Keratinocyte (primary cell): Measurements from ENCODE around the gene CKS1B. TPM values are rescaled to one million over a fixed set of nuclear protein-coding genes. Genes with fewer than 3 reads are reported as not detected.

ENCODE experiments used
- DNase-seq: peaks from one replicate; pipeline ENCODE4 v3.0.0-alpha.2; 2011; ENCODE audit warnings: low read depth, missing footprints, low spot score
- FAIRE-seq: peaks from 2 replicates; lab custom pipeline; 2011; peaks lifted over from hg19 to GRCh38; lab: Jason Lieb, UNC
- H2AFZ ChIP-seq: 2 replicates; pipeline ENCODE4 v1.6.0; 2012; ENCODE audit warnings: low read length, control low read depth, inconsistent platforms; ENCODE audit not compliant: control insufficient read depth
- H3K27ac ChIP-seq: 2 replicates; pipeline ENCODE4 v1.5.1; 2011; ENCODE audit warnings: low read length; ENCODE audit not compliant: control insufficient read depth, insufficient read depth
- H3K27me3 ChIP-seq: 3 replicates; pipeline ENCODE4 v1.6.0; 2011; ENCODE audit warnings: low read length; ENCODE audit not compliant: control insufficient read depth, insufficient read depth; ENCODE audit errors: extremely low read depth
- H3K36me3 ChIP-seq, 2 experiments: 2 replicates in 1 of 2; 3 replicates in 1 of 2; pipeline ENCODE4 v1.5.1; 2011; ENCODE audit warnings: low read length in 2 of 2, mild to moderate bottlenecking in 1 of 2; ENCODE audit not compliant: control insufficient read depth in 2 of 2, insufficient read depth in 2 of 2; ENCODE audit errors: extremely low read depth in 1 of 2
- H3K4me1 ChIP-seq: 3 replicates; pipeline ENCODE4 v1.5.1; 2011; ENCODE audit warnings: low read length; ENCODE audit not compliant: control insufficient read depth, insufficient read depth; ENCODE audit errors: extremely low read depth
- H3K4me2 ChIP-seq: 3 replicates; pipeline ENCODE4 v1.6.0; 2011; ENCODE audit warnings: low read depth, low read length; ENCODE audit not compliant: control insufficient read depth, insufficient read depth; ENCODE audit errors: extremely low read depth
- H3K4me3 ChIP-seq, 3 experiments: fragments of 200-600 bp in 1 of 3; sonication (generic) in 1 of 3; 2 replicates in 2 of 3; 3 replicates in 1 of 3; pipeline ENCODE4 v1.5.1; 2011 to 2016; ENCODE audit warnings: low read length in 3 of 3, mild to moderate bottlenecking in 3 of 3, control low read depth in 2 of 3, inconsistent platforms in 1 of 3, low read depth in 1 of 3, mixed read lengths in 1 of 3, mixed run types in 1 of 3, moderate library complexity in 1 of 3; ENCODE audit not compliant: control insufficient read depth in 2 of 3, insufficient read depth in 2 of 3; ENCODE audit errors: extremely low read depth in 1 of 3
- H3K79me2 ChIP-seq: 2 replicates; pipeline ENCODE4 v1.6.0; 2012; ENCODE audit warnings: low read length; ENCODE audit not compliant: control insufficient read depth, insufficient read depth
- H3K9ac ChIP-seq: 3 replicates; pipeline ENCODE4 v1.6.0; 2011; ENCODE audit warnings: low read length; ENCODE audit not compliant: control insufficient read depth, insufficient read depth; ENCODE audit errors: extremely low read depth
- H3K9me1 ChIP-seq: 3 replicates; pipeline ENCODE4 v1.6.0; 2011; ENCODE audit warnings: low read length; ENCODE audit not compliant: control insufficient read depth, insufficient read depth; ENCODE audit errors: extremely low read depth
- H3K9me3 ChIP-seq: 2 replicates; pipeline ENCODE4 v1.5.1; 2012; ENCODE audit warnings: low read depth, low read length; ENCODE audit not compliant: control insufficient read depth
- H4K20me1 ChIP-seq: 3 replicates; pipeline ENCODE4 v1.6.0; 2011; ENCODE audit warnings: low read length; ENCODE audit not compliant: control insufficient read depth, insufficient read depth; ENCODE audit errors: extremely low read depth
- EZH2 ChIP-seq: IDR thresholded peaks from one replicate; pipeline ENCODE4 v1.6.1; 2012; ENCODE audit warnings: inconsistent platforms, mild to moderate bottlenecking, low read length, moderate library complexity
- dilution Hi-C: fragments of 300-500 bp; cut with MboI; formaldehyde crosslinking; loops from one replicate; pipeline ENCODE4 v1.7.0; 2020; ENCODE audit warnings: low sequenced_read_pairs; ENCODE audit not compliant: extremely low pct_ligation_motif_present
- polyA plus RNA-seq, 5 experiments: library from polyadenylated mRNA; depleted of rRNA in 3 of 5; stranded (reverse) in 3 of 5; stranded (forward) in 1 of 5; unstranded in 1 of 5; fragments of >200 nt; gene quantifications; 1 replicate in 1 of 5; 2 replicates in 3 of 5; 3 replicates in 1 of 5; pipeline versions ENCODE4 v1.2.1 to v1.2.3, GENCODE V29; 2011 to 2012; ENCODE audit warnings: missing spikeins in 2 of 5, low read depth in 1 of 5, low replicate concordance in 1 of 5
- TF ChIP-seq, protein P1 (sequence below), 3 experiments: IDR thresholded peaks in 1 of 3; conservative IDR thresholded peaks in 1 of 3; optimal IDR thresholded peaks in 1 of 3; 2 replicates in 2 of 3; 3 replicates in 1 of 3; pipeline versions ENCODE3 to v1.5.1; 2011; ENCODE audit warnings: low read length in 3 of 3, mild to moderate bottlenecking in 3 of 3, moderate library complexity in 2 of 3, control low read depth in 1 of 3, inconsistent platforms in 1 of 3; ENCODE audit not compliant: insufficient read depth in 2 of 3; ENCODE audit errors: extremely low read depth in 1 of 3

Gene CKS1B
- polyA plus RNA-seq, 1 donor (not counting 4 experiments of a cell fraction or from before 2014, with no cell fraction given), result 300 TPM

DNA sequence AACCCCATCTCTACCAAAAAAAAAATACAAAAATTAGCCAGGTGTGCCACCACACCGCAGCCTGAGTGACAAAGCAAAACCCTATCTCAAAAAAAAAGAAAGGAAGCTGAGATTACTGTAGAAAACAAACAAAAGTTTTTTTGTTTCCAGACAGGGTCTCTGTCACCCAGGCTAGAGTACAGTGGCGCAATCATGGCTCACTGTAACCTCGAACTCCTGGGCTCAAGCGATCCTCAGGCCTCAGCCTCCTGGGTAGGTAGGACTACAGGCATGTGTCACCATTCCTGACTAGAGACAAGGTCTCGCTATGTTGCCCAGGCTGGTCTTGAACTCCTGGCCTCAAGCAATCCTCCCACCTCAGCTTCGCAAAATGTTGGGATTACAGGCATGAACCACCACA is 10.1 kb upstream of the CKS1B start:
- Histone ChIP-seq H2AFZ (no peak overlapping the region), H3K4me3 (no peak overlapping the region), H3K27me3 (no peaks in the 10 kb centered on the region), H3K79me2 (peaks cover 55% of the 10 kb centered on the region), H3K9me1 (no peaks in the 10 kb centered on the region), H3K4me1 (peaks cover 38% of the 10 kb centered on the region), H4K20me1 (no peaks in the 10 kb centered on the region), H3K9me3 (no peaks in the 10 kb centered on the region), H3K4me2 (no peak overlapping the region), H3K27ac (no peak overlapping the region), H3K36me3 (peaks cover 35 to 56% of the 10 kb centered on the region in 2 experiments), H3K9ac (no peak overlapping the region)
- dilution Hi-C loops, result no loop called here
- no peak for FAIRE-seq
- TF ChIP-seq EZH2, result no peak
- TF ChIP-seq, protein P1, sequence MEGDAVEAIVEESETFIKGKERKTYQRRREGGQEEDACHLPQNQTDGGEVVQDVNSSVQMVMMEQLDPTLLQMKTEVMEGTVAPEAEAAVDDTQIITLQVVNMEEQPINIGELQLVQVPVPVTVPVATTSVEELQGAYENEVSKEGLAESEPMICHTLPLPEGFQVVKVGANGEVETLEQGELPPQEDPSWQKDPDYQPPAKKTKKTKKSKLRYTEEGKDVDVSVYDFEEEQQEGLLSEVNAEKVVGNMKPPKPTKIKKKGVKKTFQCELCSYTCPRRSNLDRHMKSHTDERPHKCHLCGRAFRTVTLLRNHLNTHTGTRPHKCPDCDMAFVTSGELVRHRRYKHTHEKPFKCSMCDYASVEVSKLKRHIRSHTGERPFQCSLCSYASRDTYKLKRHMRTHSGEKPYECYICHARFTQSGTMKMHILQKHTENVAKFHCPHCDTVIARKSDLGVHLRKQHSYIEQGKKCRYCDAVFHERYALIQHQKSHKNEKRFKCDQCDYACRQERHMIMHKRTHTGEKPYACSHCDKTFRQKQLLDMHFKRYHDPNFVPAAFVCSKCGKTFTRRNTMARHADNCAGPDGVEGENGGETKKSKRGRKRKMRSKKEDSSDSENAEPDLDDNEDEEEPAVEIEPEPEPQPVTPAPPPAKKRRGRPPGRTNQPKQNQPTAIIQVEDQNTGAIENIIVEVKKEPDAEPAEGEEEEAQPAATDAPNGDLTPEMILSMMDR (optimal IDR thresholded peaks at IDR 0.05 in 1 of 3, IDR thresholded peaks at IDR 0.05 in 1 of 3, conservative IDR thresholded peaks at IDR 0.05 in 1 of 3; ENCODE audit: extremely low read depth in 1 of 3, insufficient read depth in 2 of 3, low read length in 3 of 3), result no peak
- DNase-seq, result no peak

DNA sequence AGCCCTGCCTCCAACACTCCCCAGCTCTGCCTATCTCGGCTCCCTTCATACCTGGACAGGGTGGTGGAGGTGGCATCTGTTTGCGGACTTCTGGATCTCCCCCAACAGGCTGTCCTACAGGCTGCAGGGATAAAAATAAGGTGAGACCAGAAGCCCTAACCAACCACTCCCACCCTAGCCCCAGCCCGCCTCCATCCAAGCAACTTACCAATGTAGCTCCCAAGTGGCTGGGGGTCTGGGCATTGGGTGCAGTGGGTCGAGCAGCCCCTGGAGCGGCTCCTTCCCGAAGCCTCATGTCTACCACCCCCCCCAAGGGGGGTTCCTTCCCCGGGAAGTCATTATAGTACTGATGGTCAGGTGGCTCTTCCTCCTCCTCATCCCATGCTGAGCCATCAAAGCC is 8.4 kb upstream of the CKS1B start:
- TF ChIP-seq, protein P1 (optimal IDR thresholded peaks at IDR 0.05 in 1 of 3, IDR thresholded peaks at IDR 0.05 in 1 of 3, conservative IDR thresholded peaks at IDR 0.05 in 1 of 3; ENCODE audit: extremely low read depth in 1 of 3, insufficient read depth in 2 of 3, low read length in 3 of 3), result no peak
- TF ChIP-seq EZH2, result no peak
- Histone ChIP-seq H2AFZ (no peak overlapping the region), H3K36me3 (peaks cover 35 to 58% of the 10 kb centered on the region in 2 experiments), H3K79me2 (peaks cover 53% of the 10 kb centered on the region), H4K20me1 (no peaks in the 10 kb centered on the region), H3K4me2 (no peak overlapping the region), H3K9me1 (no peaks in the 10 kb centered on the region), H3K9me3 (no peaks in the 10 kb centered on the region), H3K4me3 (no peak overlapping the region), H3K27me3 (no peaks in the 10 kb centered on the region), H3K9ac (no peak overlapping the region), H3K27ac (no peak overlapping the region), H3K4me1 (peaks cover 42% of the 10 kb centered on the region)
- dilution Hi-C loops, result no loop called here
- FAIRE-seq, result no peak
- no peak for DNase-seq
